Measurements from ENCODE around the gene PRG2. TPM values are rescaled to one million over a fixed set of nuclear protein-coding genes. Genes with fewer than 3 reads are reported as not detected.

Gene PRG2
- total and polyA plus RNA-seq, 2 of the 4 experiments (the other 2 are of a cell fraction): not detected

DNA sequence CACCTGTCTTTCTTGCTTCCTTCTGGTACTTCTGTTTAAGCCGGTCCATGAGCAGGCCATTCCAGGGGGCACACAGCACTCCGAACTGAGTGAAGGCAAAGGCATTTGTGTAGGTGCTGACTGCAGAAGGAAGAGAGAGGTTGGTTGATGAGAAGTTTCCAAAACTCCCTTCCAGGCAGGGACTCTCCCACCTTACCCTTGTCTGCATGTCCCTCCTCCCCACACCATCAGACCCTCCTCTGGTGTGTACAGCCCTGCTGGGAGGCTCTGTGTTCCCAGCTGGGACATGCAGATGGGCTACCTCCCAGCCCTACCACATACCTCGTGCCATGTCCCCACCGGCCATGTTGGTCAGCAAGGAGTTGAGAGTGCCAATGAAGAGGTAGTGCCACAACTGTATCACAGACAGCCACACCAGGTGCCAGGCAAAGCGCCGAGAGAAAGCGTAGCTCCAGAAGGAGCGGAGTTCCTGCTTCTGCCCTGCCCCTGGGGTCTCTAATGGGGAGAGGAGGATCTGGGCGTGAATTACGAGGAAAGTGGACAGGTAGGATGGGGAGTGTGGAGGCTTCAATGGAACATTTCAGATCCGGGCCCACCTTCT is 24.3 kb upstream of the PRG2 start:
- no peak overlapping the region for H3K18ac ChIP-seq (ENCODE audit: low read depth, low read length)
- H2BK20ac ChIP-seq (ENCODE audit: low read depth, low read length): no peak overlapping the region
- no TSS peak for BruUV-seq (replicated peaks)
- DNase-seq (no peak), ATAC-seq (ENCODE audit: low read depth) (no peak)
- ChIA-PET CTCF (no interaction called here), POLR2A (ENCODE audit: unreplicated experiment) (no interaction called here)
- H3K4ac ChIP-seq (ENCODE audit: low read depth, low read length): no peak overlapping the region
- in situ Hi-C loops (cut with MboI; ENCODE audit: low sequenced_read_pairs): no loop called here
- no peak overlapping the region for H3K4me3 ChIP-seq (ENCODE audit: insufficient read depth, low read depth, low read length)
- H4K5ac ChIP-seq (ENCODE audit: low read depth, low read length): no peak overlapping the region
- no peak overlapping the region for H2BK5ac ChIP-seq (ENCODE audit: low read depth, low read length, poor library complexity, severe bottlenecking)
- no peaks in the 10 kb centered on the region for H3K79me1 ChIP-seq (ENCODE audit: low read depth in 1 of 2, low read length in 2 of 2)
- no peaks in the 10 kb centered on the region; the same call in 1 of the 2 replicates for H3K9me1 ChIP-seq (ENCODE audit: insufficient read depth, low read length)
- H2AK5ac ChIP-seq (ENCODE audit: low read depth, low read length): no peak overlapping the region
- no peak overlapping the region for H3K56ac ChIP-seq (ENCODE audit: extremely low read depth, insufficient read depth, low read length)
- H2AK9ac ChIP-seq (replicated peaks; ENCODE audit: low read depth, low read length, poor library complexity): no peak overlapping the region
- no peak overlapping the region for H3K4me2 ChIP-seq (ENCODE audit: low read depth, low read length)
- peaks cover 27% of the 10 kb centered on the region for H3K36me3 ChIP-seq (ENCODE audit: control insufficient read depth, insufficient read depth, low read length)
- no peak overlapping the region for H3K14ac ChIP-seq (replicated peaks; ENCODE audit: low read depth, low read length)
- no peak overlapping the region for H2BK120ac ChIP-seq (ENCODE audit: low read depth, low read length)
- dilution Hi-C loops (cut with HindIII; ENCODE audit: low sequenced_read_pairs, unreplicated experiment): no loop called here
- no peak overlapping the region for H4K91ac ChIP-seq (ENCODE audit: insufficient read depth, low read depth, low read length)
- intact Hi-C loops (cut with micrococcal nuclease): no loop called here
- H3K9ac ChIP-seq (ENCODE audit: low read depth, low read length): no peak overlapping the region
- no peaks in the 10 kb centered on the region for H4K20me1 ChIP-seq (ENCODE audit: insufficient read depth, low read length)
- no peak overlapping the region for H2BK15ac ChIP-seq (ENCODE audit: low read depth, low read length)
- H3K4me1 ChIP-seq (ENCODE audit: control insufficient read depth, insufficient read depth, low read length): peaks cover 3% of the 10 kb centered on the region; the same call in 1 of the 2 replicates
- H2AFZ ChIP-seq (replicated peaks; ENCODE audit: low read length, poor library complexity): no peak overlapping the region
- H3K9me3 ChIP-seq (ENCODE audit: control insufficient read depth, insufficient read depth, low read length): no peaks in the 10 kb centered on the region
- H4K8ac ChIP-seq (ENCODE audit: low read depth in 2 of 2, low read length in 2 of 2): no peak overlapping the region
- no peaks in the 10 kb centered on the region for H3K27me3 ChIP-seq (ENCODE audit: control insufficient read depth, insufficient read depth, low read length)
- H3K23ac ChIP-seq (ENCODE audit: low read depth, low read length): no peak overlapping the region
- 95% methylated on average over 4 of the region's 11 CpGs; no CpG with 5 or more reads in 1 of the 2 experiments for WGBS, 2 experiments (ENCODE audit: extremely low coverage in 2 of 2, insufficient read length in 1 of 2)
- no peak overlapping the region for H3K27ac ChIP-seq (ENCODE audit: insufficient read depth, low read length)
- TF ChIP-seq MAZ (IDR thresholded peaks at IDR 0.05; ENCODE audit: borderline replicate concordance, low read depth, low read length) (no peak), RAD21 (IDR thresholded peaks at IDR 0.05; ENCODE audit: low read length) (no peak), RCOR1 (IDR thresholded peaks at IDR 0.05; ENCODE audit: insufficient replicate concordance, low read length) (no peak), CHD1 (IDR thresholded peaks at IDR 0.05; ENCODE audit: low read depth, low read length) (no peak), BHLHE40 (IDR thresholded peaks at IDR 0.05; ENCODE audit: low read depth, low read length) (no peak)
- TF ChIP-seq, protein P1, sequence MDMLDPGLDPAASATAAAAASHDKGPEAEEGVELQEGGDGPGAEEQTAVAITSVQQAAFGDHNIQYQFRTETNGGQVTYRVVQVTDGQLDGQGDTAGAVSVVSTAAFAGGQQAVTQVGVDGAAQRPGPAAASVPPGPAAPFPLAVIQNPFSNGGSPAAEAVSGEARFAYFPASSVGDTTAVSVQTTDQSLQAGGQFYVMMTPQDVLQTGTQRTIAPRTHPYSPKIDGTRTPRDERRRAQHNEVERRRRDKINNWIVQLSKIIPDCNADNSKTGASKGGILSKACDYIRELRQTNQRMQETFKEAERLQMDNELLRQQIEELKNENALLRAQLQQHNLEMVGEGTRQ (IDR thresholded peaks at IDR 0.05; ENCODE audit: low read depth, low read length): no peak
- TF ChIP-seq, protein P2, sequence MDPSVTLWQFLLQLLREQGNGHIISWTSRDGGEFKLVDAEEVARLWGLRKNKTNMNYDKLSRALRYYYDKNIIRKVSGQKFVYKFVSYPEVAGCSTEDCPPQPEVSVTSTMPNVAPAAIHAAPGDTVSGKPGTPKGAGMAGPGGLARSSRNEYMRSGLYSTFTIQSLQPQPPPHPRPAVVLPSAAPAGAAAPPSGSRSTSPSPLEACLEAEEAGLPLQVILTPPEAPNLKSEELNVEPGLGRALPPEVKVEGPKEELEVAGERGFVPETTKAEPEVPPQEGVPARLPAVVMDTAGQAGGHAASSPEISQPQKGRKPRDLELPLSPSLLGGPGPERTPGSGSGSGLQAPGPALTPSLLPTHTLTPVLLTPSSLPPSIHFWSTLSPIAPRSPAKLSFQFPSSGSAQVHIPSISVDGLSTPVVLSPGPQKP (IDR thresholded peaks at IDR 0.05; ENCODE audit: borderline replicate concordance, low read depth, low read length): no peak
